Measurements from ENCODE around the gene CYP2W1.

DNA sequence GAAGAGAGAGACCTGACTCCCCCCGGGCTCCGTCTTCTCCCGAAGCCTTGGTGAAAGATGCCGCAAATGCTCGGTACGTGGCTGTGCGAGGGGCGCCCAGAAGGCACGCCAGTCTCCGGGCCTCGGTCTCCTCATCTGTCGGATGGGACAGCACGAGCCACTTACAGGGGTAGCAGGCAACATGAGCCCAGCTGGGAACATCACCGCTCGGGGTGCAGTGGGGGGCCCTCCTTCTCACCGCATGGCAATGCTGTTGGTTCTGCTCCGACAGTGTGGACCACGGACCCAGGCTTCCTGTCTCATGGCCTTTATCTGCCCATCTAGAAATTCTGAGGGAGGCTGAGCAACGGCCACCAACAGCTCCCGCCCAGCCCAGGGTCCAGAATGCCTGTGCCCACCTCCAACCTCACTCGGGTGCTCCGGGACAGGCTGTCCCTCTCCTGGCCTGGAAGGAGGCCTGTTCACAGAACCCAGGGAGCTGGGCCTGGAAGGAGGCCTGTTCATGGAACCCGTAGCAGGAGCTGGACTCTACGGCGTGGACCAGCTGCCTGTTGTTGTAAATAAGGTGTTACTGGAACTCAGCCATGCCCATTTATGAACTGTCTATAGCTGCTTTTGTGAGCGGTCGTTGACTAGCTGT is 44.3 kb upstream of the CYP2W1 start:
- TF ChIP-seq, protein P1, sequence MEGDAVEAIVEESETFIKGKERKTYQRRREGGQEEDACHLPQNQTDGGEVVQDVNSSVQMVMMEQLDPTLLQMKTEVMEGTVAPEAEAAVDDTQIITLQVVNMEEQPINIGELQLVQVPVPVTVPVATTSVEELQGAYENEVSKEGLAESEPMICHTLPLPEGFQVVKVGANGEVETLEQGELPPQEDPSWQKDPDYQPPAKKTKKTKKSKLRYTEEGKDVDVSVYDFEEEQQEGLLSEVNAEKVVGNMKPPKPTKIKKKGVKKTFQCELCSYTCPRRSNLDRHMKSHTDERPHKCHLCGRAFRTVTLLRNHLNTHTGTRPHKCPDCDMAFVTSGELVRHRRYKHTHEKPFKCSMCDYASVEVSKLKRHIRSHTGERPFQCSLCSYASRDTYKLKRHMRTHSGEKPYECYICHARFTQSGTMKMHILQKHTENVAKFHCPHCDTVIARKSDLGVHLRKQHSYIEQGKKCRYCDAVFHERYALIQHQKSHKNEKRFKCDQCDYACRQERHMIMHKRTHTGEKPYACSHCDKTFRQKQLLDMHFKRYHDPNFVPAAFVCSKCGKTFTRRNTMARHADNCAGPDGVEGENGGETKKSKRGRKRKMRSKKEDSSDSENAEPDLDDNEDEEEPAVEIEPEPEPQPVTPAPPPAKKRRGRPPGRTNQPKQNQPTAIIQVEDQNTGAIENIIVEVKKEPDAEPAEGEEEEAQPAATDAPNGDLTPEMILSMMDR (conservative IDR thresholded peaks at IDR 0.05; ENCODE audit: low read depth, low read length), result no peak
- no peak for TF ChIP-seq EZH2phosphoT487 (IDR thresholded peaks at IDR 0.05; ENCODE audit: borderline replicate concordance, low read length)
- no peak for TF ChIP-seq EZH2 (IDR thresholded peaks at IDR 0.05; ENCODE audit: low read length, unreplicated experiment)

Data from PC-3 (cell line).